PC-9 (cell line): Measurements from ENCODE around the gene RB1. TPM values are rescaled to one million over a fixed set of nuclear protein-coding genes. Genes with fewer than 3 reads are reported as not detected.

ENCODE experiments used
- BruUV-seq: library from RNA; stranded (reverse); fragments of 400-500 nt; replicated peaks from 2 replicates; lab custom pipeline; 2021; lab: Mats Ljungman, UMichigan
- CTCF ChIA-PET: fragments of 300-600 bp; sonication (Branson Sonifier 250); formaldehyde crosslinking; loops from one replicate; lab custom pipeline; 2022; ENCODE audit warnings: antibody characterized with exemption; lab: Charles Lee
- POLR2A ChIA-PET: fragments of 300-600 bp; sonication (Branson Sonifier 250); formaldehyde crosslinking; loops from one replicate; lab custom pipeline; 2022; ENCODE audit warnings: antibody characterized with exemption; ENCODE audit not compliant: unreplicated experiment; lab: Charles Lee
- DNase-seq, 2 experiments: peaks; one replicate each; pipeline versions ENCODE4 v3.0.0 to v3.0.0-alpha.2; 2015 to 2022; ENCODE audit warnings: mixed read lengths in 1 of 2
- H2AFZ ChIP-seq: fragments of 200-600 bp; sonication (generic); 2 replicates; pipeline ENCODE4 v1.8.1; 2017; ENCODE audit warnings: antibody characterized with exemption
- H3F3A ChIP-seq: fragments of 200-600 bp; sonication (generic); 2 replicates; pipeline ENCODE4 v1.8.1; 2017; ENCODE audit warnings: antibody characterized with exemption, mild to moderate bottlenecking, low read depth; ENCODE audit not compliant: insufficient read depth
- H3K27ac ChIP-seq: fragments of 200-600 bp; sonication (generic); 2 replicates; pipeline ENCODE4 v1.6.1; 2016; ENCODE audit warnings: mixed run types
- H3K27me3 ChIP-seq: fragments of 200-600 bp; sonication (generic); 2 replicates; pipeline ENCODE4 v1.6.1; 2016; ENCODE audit warnings: low read depth, mixed run types; ENCODE audit not compliant: insufficient read depth
- H3K36me3 ChIP-seq: fragments of 200-600 bp; sonication (generic); 2 replicates; pipeline ENCODE4 v1.6.1; 2016; ENCODE audit warnings: low read depth, mixed run types
- H3K4me1 ChIP-seq: fragments of 200-600 bp; sonication (generic); replicated peaks from 2 replicates; pipeline ENCODE4 v1.6.1; 2016; ENCODE audit warnings: mixed run types; ENCODE audit not compliant: insufficient read depth
- H3K4me2 ChIP-seq: fragments of 200-600 bp; sonication (generic); 2 replicates; pipeline ENCODE4 v1.6.1; 2017; ENCODE audit warnings: mixed run types
- H3K4me3 ChIP-seq: fragments of 200-600 bp; sonication (generic); 2 replicates; pipeline ENCODE4 v1.6.1; 2016; ENCODE audit warnings: mixed run types
- H3K79me2 ChIP-seq: fragments of 200-600 bp; sonication (generic); 2 replicates; pipeline ENCODE4 v1.6.1; 2017; ENCODE audit warnings: low read depth, mixed run types
- H3K9me2 ChIP-seq: fragments of 200-600 bp; sonication (generic); 2 replicates; pipeline ENCODE4 v1.8.1; 2017; ENCODE audit warnings: mild to moderate bottlenecking; ENCODE audit not compliant: insufficient read depth
- H3K9me3 ChIP-seq: fragments of 200-600 bp; sonication (generic); 2 replicates; pipeline ENCODE4 v1.8.1; 2016; ENCODE audit warnings: low read depth; ENCODE audit not compliant: insufficient read depth
- H4K20me1 ChIP-seq: fragments of 200-600 bp; sonication (generic); 2 replicates; pipeline ENCODE4 v1.8.1; 2017; ENCODE audit not compliant: insufficient read depth
- EZH2 ChIP-seq: fragments of 200-600 bp; sonication (generic); IDR thresholded peaks from 2 replicates; pipeline ENCODE4 v1.8.0; 2017; ENCODE audit warnings: antibody characterized with exemption, low read depth
- intact Hi-C: fragments of 100-400 bp; cut with micrococcal nuclease; formaldehyde crosslinking; loops from one replicate; pipeline ENCODE4 v1.10.0; 2022; ENCODE audit not compliant: unreplicated experiment
- total RNA-seq: library from RNA; stranded (reverse); gene quantifications from 2 replicates; pipeline ENCODE4 v1.2.3, GENCODE V29; 2021
- TF ChIP-seq, protein P1 (sequence below): fragments of 200-600 bp; sonication (generic); conservative IDR thresholded peaks from 2 replicates; pipeline ENCODE4 v1.6.1; 2017; ENCODE audit warnings: mixed run types, antibody characterized with exemption, mild to moderate bottlenecking, moderate library complexity

RB1 gene
- total RNA-seq, 1 experiment from 2014 or later: 23.7 TPM

DNA sequence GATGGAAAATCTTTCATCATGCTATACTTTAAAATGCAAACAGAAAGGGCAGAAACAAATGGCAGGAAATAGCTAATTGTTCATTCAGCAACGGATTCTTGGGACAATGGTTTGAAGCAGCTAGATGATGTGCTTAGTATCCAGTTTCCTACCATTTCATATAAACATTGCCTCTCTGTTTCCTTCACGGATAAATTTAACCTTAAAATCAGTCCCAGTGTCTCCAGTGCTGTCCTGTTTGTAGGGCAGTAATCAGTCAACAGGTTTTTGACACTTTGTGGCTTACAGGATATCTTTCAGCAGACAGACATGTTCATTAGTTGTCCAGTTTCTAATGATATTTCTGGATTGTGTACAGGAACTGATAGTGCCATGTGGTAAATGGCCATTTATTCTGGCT lies 24.7 kb upstream of the RB1 start:
- Histone ChIP-seq H3K27ac (no peak overlapping the region), H3K27me3 (no peaks in the 10 kb centered on the region), H3K4me2 (no peak overlapping the region), H3F3A (no peaks in the 10 kb centered on the region), H3K9me2 (no peaks in the 10 kb centered on the region), H3K4me1 (no peaks in the 10 kb centered on the region), H2AFZ (no peak overlapping the region), H4K20me1 (no peaks in the 10 kb centered on the region), H3K79me2 (no peaks in the 10 kb centered on the region), H3K36me3 (no peaks in the 10 kb centered on the region), H3K4me3 (no peak overlapping the region), H3K9me3 (no peaks in the 10 kb centered on the region)
- ChIA-PET POLR2A (no interaction called here), CTCF (no interaction called here)
- no peak for DNase-seq
- intact Hi-C loops: no loop called here
- no peak for TF ChIP-seq EZH2
- TF ChIP-seq, protein P1, sequence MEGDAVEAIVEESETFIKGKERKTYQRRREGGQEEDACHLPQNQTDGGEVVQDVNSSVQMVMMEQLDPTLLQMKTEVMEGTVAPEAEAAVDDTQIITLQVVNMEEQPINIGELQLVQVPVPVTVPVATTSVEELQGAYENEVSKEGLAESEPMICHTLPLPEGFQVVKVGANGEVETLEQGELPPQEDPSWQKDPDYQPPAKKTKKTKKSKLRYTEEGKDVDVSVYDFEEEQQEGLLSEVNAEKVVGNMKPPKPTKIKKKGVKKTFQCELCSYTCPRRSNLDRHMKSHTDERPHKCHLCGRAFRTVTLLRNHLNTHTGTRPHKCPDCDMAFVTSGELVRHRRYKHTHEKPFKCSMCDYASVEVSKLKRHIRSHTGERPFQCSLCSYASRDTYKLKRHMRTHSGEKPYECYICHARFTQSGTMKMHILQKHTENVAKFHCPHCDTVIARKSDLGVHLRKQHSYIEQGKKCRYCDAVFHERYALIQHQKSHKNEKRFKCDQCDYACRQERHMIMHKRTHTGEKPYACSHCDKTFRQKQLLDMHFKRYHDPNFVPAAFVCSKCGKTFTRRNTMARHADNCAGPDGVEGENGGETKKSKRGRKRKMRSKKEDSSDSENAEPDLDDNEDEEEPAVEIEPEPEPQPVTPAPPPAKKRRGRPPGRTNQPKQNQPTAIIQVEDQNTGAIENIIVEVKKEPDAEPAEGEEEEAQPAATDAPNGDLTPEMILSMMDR: no peak
- no TSS peak for BruUV-seq

GRCh38 chr13:48281556-48281955 lies 22.0 kb upstream of the RB1 start:
- no peak for TF ChIP-seq EZH2
- TF ChIP-seq, protein P1: no peak

DNA sequence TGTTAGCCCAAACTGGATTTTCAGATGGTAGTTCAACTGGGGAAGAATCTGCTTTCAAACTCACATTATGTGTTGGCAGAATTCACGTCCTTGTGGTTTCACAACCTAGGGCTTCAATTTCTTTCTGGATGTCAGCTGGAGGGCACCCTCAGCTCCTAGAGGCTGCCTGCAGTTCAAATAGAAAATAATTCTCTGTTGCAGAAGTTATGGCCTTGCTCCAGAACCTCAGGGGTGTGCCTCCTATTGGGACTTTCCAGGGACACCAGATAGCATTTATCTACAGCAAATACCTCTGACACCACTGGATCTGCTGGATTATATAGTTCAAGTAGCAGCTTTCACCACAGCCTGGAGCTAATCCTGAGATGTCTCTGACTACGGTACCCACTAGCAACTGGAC lies 11.8 kb upstream of the RB1 start:
- Histone ChIP-seq H3K9me3 (no peaks in the 10 kb centered on the region), H3F3A (no peaks in the 10 kb centered on the region), H3K9me2 (no peaks in the 10 kb centered on the region), H4K20me1 (no peaks in the 10 kb centered on the region), H2AFZ (no peak overlapping the region), H3K79me2 (no peaks in the 10 kb centered on the region), H3K4me3 (no peak overlapping the region), H3K36me3 (no peaks in the 10 kb centered on the region), H3K4me1 (no peaks in the 10 kb centered on the region), H3K27me3 (no peaks in the 10 kb centered on the region), H3K27ac (no peak overlapping the region), H3K4me2 (no peak overlapping the region)
- no peak for DNase-seq
- POLR2A ChIA-PET: interaction anchor here (0.6 kb wide), 1 partner anchor 56 kb away, joined by 3 read pairs; no protein-coding TSS in a partner anchor
- intact Hi-C loops: no loop called here
- TF ChIP-seq, protein P1: no peak
- no peak for TF ChIP-seq EZH2
- no TSS peak for BruUV-seq
- CTCF ChIA-PET: interaction anchor here (0.5 to 0.6 kb wide), 2 partner anchors 151 to 1146 kb away, joined by 3 to 4 read pairs; no protein-coding TSS in a partner anchor

More at GRCh38 chr13:48281556-48281955, 22.0 kb upstream of the RB1 start:
- intact Hi-C loops: no loop called here
- no peak overlapping the region for H3K4me2 ChIP-seq
- H3K9me2 ChIP-seq: no peaks in the 10 kb centered on the region
- no peaks in the 10 kb centered on the region for H3K9me3 ChIP-seq
- no peaks in the 10 kb centered on the region for H3K27me3 ChIP-seq
- no peak overlapping the region for H3K4me3 ChIP-seq
- DNase-seq: no peak
- no peak overlapping the region for H2AFZ ChIP-seq
- H3F3A ChIP-seq: no peaks in the 10 kb centered on the region
- POLR2A ChIA-PET: no interaction called here
- no peaks in the 10 kb centered on the region for H3K4me1 ChIP-seq
- H4K20me1 ChIP-seq: no peaks in the 10 kb centered on the region
- no peak overlapping the region for H3K27ac ChIP-seq
- no peaks in the 10 kb centered on the region for H3K79me2 ChIP-seq
- BruUV-seq: no TSS peak
- CTCF ChIA-PET: no interaction called here
- no peaks in the 10 kb centered on the region for H3K36me3 ChIP-seq
